Skeletal muscle cell (primary cell): Measurements from ENCODE around the gene IMMP2L.

Source experiments
- DNase-seq: peaks from one replicate; pipeline ENCODE4 v3.0.0-alpha.2; 2010; ENCODE audit warnings: low read depth
- H3K4me3 ChIP-seq: 2 replicates; pipeline ENCODE4 v1.5.1; 2011; ENCODE audit warnings: low read depth, mild to moderate bottlenecking, control low read depth, low read length, moderate library complexity

The IMMP2L gene

DNA sequence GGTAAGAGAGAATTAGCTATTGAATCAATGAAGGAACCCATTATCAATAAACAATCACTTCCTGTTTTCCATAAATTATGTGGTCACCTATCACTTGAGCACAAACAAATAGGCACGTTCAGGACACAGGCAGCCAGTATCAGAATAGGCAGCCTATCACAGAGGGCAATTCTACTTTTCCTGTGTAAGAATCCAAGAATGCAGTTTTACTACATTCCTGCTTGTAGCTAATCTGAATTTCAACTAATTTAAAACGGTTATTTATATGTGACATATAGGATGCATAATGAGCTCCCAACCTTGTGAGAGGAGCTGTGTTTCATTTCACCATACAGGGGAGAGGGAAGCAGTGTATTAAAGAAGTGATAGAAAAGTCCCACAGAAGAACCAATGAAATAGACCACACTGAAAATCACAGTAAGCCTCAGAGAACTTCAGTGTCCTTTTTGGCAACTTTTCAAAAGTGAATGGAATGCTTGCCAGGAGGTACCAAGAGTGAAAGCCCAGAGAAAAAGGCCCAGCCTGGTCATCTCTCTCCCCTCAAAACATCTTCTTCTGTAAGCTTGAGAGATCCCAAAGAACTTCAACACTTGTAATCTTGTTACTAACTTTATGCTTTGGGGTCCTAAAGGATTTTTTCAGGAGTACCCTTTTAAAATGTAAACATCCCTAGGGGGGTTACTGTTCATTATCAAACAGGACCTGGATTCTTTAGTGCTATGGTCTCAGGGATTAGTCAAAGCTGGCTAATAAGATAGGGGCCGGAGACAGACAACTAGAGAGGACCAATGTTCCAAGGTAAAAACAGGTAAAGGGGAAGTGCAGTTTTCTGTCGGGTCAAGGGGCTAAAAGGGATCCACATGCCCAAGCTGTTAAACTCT, 1.3 kb downstream of the IMMP2L start:
- peak; percentile 30 for DNase-seq
- H3K4me3 ChIP-seq, result peak overlapping the region; percentile 65

DNA sequence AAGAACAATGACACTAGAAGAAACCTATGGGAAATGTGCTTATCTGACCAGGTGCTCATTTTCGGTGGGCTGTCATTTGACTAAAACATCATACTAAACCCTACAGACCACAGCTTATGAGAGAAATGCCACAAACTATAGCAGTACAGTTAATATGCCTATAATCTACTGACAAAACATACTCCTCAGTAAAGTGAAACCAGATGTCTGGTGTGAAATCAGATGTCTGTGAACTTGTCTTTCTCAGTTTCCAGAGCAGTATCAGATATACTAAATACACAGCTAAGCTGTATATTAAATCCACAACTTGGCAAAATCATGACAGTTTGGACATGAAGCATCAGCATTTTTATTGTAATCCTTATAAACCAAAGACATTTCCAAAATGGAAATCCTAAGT, 3.3 kb downstream of the IMMP2L start:
- DNase-seq, result no peak
- no peak overlapping the region for H3K4me3 ChIP-seq

DNA sequence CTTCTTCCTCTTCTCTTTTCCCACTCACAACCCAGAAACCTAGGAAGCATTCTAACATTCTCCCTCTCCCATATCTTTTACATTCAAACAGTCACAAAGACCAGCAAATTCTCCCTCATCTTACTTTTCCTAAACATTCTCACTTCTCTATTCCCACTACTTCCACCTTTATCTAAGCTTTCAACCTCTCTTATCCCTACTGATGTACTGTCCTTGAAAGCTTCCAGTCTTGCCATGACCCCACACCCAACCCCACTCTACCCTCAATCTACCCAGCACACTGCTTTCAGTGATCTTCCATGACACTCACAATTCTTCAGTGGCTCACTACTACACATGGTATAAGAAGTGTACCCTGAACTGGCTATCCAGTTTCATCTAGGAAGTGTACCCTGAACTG, 5.3 kb downstream of the IMMP2L start:
- no peak for DNase-seq
- no peak overlapping the region for H3K4me3 ChIP-seq

DNA sequence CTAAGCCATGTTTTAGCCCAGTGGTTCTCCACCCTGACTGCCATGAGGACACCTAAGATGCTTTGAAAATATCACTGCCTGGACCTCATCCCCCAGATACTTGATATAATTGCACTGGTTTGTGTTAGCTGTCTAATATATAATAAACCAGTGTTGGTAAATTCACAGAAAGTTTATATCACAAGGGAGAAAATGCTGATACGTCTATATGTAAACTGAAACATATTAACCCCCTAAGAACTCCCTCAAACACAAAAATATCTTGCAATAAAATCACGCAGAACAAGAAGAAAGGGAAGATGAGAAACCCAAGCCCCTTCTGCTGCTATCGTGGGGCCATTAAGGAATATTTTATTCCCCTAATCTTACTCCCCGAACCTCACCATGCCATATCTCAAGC, 8.2 kb downstream of the IMMP2L start:
- no peak for DNase-seq
- H3K4me3 ChIP-seq, result no peak overlapping the region

DNA sequence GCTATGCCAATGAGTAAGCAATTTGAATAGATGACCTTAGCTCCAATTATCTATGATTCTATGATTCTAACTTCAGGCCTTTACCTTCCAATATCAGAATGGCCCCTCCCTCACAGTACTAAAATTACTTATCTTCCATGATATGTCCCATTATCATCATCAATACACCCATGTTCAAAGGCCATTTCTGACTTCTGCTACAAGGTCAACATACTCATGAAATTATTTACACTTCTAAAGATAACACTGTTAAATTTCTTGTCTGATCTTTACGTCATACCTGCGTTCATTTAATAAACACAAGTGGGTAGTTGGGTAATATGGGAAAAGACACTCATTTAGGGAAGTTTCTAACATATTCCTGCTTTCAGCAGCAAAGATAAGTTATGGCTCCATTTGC, 21.2 kb downstream of the IMMP2L start:
- no peak overlapping the region for H3K4me3 ChIP-seq
- no peak for DNase-seq

DNA sequence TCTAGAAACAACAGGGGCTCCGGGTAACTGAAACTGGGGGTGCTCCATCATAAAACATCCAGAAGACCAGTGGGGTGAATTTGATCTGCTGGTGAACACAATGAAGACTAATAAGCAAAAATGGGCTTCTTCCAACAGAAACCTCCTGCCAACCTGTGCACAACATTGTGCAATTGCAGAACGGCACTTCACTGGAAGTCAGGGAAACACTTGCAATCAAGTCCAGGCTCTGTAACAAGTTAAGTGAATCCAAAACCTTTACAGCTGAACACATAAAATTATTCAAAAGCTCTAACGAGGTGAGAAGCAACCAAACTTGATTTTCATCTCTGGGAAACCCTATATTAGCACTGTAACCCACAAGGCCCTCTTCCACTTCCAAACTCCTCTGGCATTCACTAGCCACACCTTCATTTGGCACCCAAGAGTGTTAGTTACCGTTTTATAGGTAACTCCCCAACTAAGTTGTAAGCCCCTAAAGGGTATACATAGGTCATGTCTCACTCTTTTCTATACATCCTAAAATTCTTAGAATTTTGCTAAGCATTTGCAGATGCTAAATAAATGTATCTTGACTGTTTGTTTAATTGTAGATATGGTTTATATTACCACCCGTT, 22.0 kb downstream of the IMMP2L start:
- H3K4me3 ChIP-seq, result no peak overlapping the region
- DNase-seq, result no peak

DNA sequence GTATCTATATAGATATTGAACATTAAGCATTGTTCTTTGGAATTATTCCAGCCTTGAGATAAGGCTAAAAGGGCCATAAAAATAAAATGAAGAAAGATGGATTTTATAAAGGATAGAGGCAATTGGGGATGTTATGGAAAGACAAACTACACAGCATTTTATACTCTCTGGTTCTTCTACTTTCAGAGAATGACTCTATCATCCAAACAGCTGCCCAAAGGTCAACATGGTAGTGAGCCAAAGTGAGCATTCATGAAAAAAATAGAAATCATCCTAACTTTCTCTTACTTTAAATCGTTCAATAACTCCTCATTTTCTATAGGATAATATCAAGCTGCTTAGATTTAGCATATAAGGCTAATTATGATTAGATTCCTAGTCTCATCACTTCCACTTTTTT, 25.2 kb downstream of the IMMP2L start:
- no peak overlapping the region for H3K4me3 ChIP-seq
- no peak for DNase-seq

DNA sequence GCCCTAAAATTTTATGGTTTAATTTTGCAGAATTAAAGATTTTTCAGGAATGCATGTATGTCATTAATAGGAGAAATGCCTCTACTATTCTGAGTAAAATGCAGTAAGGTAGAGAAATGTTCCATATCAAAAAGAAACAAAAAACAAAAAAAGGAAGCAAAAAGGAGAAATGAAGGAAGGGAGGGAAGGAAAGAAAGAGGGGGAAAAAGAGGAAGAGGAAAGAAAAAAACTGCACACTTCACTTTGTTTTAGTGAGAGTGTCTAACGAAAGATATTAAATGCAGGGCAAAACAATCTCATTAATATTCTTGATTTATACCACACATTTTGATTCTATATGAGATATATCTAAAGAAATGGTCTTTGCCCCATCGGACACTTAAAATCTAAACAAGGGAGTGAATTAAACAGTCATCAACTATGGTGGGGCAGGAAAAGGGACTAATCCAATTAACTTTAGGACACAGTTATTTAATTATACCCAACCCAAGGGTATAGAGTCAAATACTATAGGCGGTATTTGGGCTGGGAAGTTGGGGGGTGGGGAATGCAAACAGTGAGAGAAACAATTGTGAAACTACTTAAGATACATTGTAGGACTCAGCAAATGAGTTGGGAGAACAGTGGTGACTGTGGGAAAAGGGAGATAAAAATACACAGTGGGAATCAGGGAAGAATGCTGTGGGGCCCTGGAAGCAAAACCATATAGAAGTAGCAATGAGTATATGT, 27.0 kb downstream of the IMMP2L start:
- DNase-seq, result no peak
- H3K4me3 ChIP-seq, result no peak overlapping the region

DNA sequence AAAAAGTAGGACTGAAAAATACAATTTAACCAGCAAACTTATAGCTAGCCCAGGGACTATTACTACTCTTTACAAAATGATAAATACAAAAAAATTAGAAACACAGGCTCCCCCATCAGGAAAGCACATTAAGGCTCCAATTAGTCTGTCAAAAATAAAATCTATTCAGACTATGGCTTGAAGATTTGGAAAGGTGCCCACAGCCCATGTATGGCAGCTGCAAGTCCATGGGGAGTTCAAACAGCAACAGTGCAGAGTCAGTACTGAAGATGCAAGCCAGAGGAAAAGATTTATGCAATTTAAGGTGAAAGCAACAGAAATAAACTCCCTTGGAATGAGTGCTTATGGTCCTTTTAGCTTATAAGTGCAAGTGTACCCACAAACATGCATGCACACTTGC, 29.7 kb downstream of the IMMP2L start:
- DNase-seq, result peak; percentile 53
- H3K4me3 ChIP-seq, result no peak overlapping the region

GRCh38 chr7:111531993-111532392, 30.3 kb downstream of the IMMP2L start:
- no peak for DNase-seq
- H3K4me3 ChIP-seq, result no peak overlapping the region

GRCh38 chr7:111530356-111530668, 32.0 kb downstream of the IMMP2L start:
- no peak for DNase-seq
- no peak overlapping the region for H3K4me3 ChIP-seq

- H3K4me3 ChIP-seq, result no peak overlapping the region
- no peak for DNase-seq
Observed at GRCh38 chr7:111529507-111530355, 32.6 kb downstream of the IMMP2L start.

DNA sequence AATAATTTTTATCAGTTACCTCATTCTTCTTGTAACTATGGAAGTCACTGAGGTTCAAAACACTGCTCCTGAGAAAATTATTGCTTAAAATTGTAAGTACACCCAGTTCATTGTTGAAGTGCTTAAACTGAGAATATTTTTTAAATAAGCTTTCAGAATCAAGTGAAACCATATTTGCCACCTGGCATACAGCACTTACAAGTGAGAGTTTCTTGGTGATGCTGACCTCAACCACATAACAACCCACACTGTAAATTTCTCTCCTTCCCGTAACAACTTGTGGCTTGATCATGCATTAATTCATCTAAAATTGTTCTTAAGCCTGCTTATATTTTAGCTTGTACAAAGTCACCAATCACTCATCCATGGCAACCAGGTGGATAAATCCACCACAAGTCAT, 34.0 kb downstream of the IMMP2L start:
- H3K4me3 ChIP-seq, result no peak overlapping the region
- DNase-seq, result no peak

GRCh38 chr7:111527545-111527944, 34.7 kb downstream of the IMMP2L start:
- H3K4me3 ChIP-seq, result no peak overlapping the region
- DNase-seq, result no peak

GRCh38 chr7:111525100-111525499, 37.2 kb downstream of the IMMP2L start:
- H3K4me3 ChIP-seq, result no peak overlapping the region
- DNase-seq, result no peak

- no peak overlapping the region for H3K4me3 ChIP-seq
- DNase-seq, result no peak
Observed at GRCh38 chr7:111521660-111522059, 40.6 kb downstream of the IMMP2L start.

DNA sequence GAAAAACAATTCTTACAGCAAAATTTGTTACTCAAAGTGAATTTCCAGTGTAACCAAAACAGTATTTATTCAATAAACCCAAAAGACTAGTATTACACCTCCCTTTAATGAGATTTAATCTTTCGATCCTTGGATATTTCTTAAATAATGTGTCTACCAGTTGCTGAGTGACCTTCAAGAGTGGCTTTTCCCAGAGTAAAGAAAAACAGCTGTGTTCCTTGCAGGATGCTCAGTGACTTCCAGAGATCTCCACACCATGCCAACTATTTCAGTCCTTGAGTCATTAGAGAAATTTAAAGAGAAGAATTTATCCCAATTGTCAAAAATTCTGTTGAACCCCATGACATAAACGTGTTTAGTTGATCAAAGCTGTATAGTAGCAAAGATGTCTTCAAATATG, 44.0 kb downstream of the IMMP2L start:
- DNase-seq, result no peak

DNA sequence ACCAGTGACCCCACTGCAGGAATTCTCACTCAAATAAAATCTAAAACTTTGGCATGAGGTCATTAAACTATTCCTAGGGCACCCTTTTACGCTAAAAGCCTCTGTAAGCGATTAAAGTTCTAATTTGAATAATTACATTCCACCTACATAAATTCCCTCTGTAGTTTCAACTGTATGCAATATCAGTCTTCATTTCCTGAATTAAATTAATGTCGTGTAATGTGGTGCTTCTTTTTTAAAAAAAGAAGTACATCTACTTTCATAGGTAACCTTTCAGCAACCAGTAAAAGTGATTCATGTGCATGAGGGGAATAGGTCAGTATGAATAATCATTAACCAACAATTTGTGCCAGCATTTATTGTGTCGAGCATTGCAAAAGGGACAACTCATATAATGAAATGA, 44.7 kb downstream of the IMMP2L start:
- no peak overlapping the region for H3K4me3 ChIP-seq
- no peak for DNase-seq

More for the DNA sequence above, 44.0 kb downstream of the IMMP2L start:
- H3K4me3 ChIP-seq, result no peak overlapping the region

- DNase-seq, result no peak
- no peak overlapping the region for H3K4me3 ChIP-seq
Observed at GRCh38 chr7:111516612-111517011, 45.7 kb downstream of the IMMP2L start.

DNA sequence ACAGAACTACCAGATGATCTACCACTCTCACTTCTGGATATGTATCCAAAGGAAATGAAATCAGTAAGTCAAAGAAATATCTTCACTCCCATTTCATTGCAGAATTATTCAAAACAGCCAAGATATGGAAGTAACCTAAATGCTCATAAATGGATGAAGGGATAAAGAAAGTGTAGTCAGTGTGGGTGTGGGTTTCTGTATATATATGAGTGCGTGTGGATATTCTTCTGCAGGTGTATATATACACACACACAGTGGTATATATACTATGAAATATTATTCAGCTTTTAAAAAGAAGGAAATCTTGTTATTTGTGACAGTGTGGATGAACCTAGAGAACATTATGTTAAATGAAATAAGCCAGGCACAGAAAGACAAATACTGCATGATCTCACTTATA, 48.7 kb downstream of the IMMP2L start:
- DNase-seq, result no peak
- H3K4me3 ChIP-seq, result no peak overlapping the region
